Neural progenitor cell (in vitro differentiated cells): ENCODE measurements around the gene OSM. TPM values are rescaled to one million over a fixed set of nuclear protein-coding genes. Genes with fewer than 3 reads are reported as not detected.

Experiments used
- DNase-seq: peaks from one replicate; pipeline ENCODE4 v3.0.0-alpha.2; 2016; ENCODE audit warnings: low spot score
- H2AFZ ChIP-seq: fragments of 200-600 bp; sonication (generic); replicated peaks from 2 replicates; pipeline ENCODE4 v1.6.1; 2016; ENCODE audit warnings: antibody characterized with exemption
- H3F3A ChIP-seq: fragments of 200-600 bp; sonication (generic); 2 replicates; pipeline ENCODE4 v1.6.1; 2016; ENCODE audit warnings: antibody characterized with exemption, low read depth
- H3K27ac ChIP-seq: fragments of 200-600 bp; sonication (generic); 2 replicates; pipeline ENCODE4 v1.5.1; 2016; ENCODE audit warnings: mild to moderate bottlenecking
- H3K27me3 ChIP-seq: fragments of 200-600 bp; sonication (generic); 2 replicates; pipeline ENCODE4 v1.6.1; 2016; ENCODE audit warnings: mild to moderate bottlenecking, moderate library complexity
- H3K36me3 ChIP-seq: fragments of 200-600 bp; sonication (generic); 2 replicates; pipeline ENCODE4 v1.5.1; 2016
- H3K4me1 ChIP-seq: fragments of 200-600 bp; sonication (generic); 2 replicates; pipeline ENCODE4 v1.6.1; 2016; ENCODE audit warnings: mixed run types
- H3K4me2 ChIP-seq: fragments of 200-600 bp; sonication (generic); 2 replicates; pipeline ENCODE4 v1.6.1; 2016
- H3K4me3 ChIP-seq: fragments of 200-600 bp; sonication (generic); 2 replicates; pipeline ENCODE4 v1.5.1; 2016
- H3K79me2 ChIP-seq: fragments of 200-600 bp; sonication (generic); 2 replicates; pipeline ENCODE4 v1.6.1; 2016; ENCODE audit warnings: low read depth
- H3K9ac ChIP-seq: fragments of 200-600 bp; sonication (generic); 2 replicates; pipeline ENCODE4 v1.6.1; 2016
- H3K9me3 ChIP-seq: fragments of 200-600 bp; sonication (generic); 2 replicates; pipeline ENCODE4 v1.5.1; 2016; ENCODE audit warnings: low read depth
- H4K20me1 ChIP-seq: fragments of 200-600 bp; sonication (generic); 2 replicates; pipeline ENCODE4 v1.6.1; 2016; ENCODE audit warnings: low read depth
- H3K27ac Mint-ChIP-seq: 3 replicates; pipeline ENCODE4 v1.8.0; 2021; ENCODE audit warnings: mixed read lengths
- H3K27me3 Mint-ChIP-seq: 2 replicates; pipeline ENCODE4 v1.8.0; 2022; ENCODE audit warnings: low read depth, mild to moderate bottlenecking, inconsistent platforms, moderate library complexity, mixed read lengths; ENCODE audit not compliant: insufficient read depth
- H3K36me3 Mint-ChIP-seq: 3 replicates; pipeline ENCODE4 v1.8.0; 2021; ENCODE audit warnings: mixed read lengths
- H3K4me1 Mint-ChIP-seq: 3 replicates; pipeline ENCODE4 v1.8.0; 2021; ENCODE audit warnings: mixed read lengths
- H3K4me3 Mint-ChIP-seq: 3 replicates; pipeline ENCODE4 v1.8.0; 2021; ENCODE audit warnings: mild to moderate bottlenecking, moderate library complexity, mixed read lengths
- H3K9me3 Mint-ChIP-seq: 3 replicates; pipeline ENCODE4 v1.8.0; 2020; ENCODE audit warnings: mixed read lengths
- EZH2 ChIP-seq: fragments of 200-600 bp; sonication (generic); IDR thresholded peaks from 2 replicates; pipeline ENCODE4 v1.6.1; 2017; ENCODE audit warnings: antibody characterized with exemption, mild to moderate bottlenecking, moderate library complexity
- EZH2phosphoT487 ChIP-seq: fragments of 200-600 bp; sonication (generic); IDR thresholded peaks from 2 replicates; pipeline ENCODE4 v1.6.1; 2017; ENCODE audit warnings: antibody characterized with exemption
- total RNA-seq: library from RNA; depleted of rRNA; stranded (reverse); fragments of >200 nt; gene quantifications from 2 replicates; pipeline ENCODE4 v1.2.3, GENCODE V29; 2015; ENCODE audit warnings: low replicate concordance
- TF ChIP-seq, protein P1 (sequence below): fragments of 200-600 bp; sonication (generic); IDR thresholded peaks from 2 replicates; pipeline ENCODE4 v1.5.1; 2017; ENCODE audit warnings: antibody characterized with exemption, mild to moderate bottlenecking

OSM gene
- total RNA-seq = not detected in 2 replicates

- Histone ChIP-seq H3K4me1 (no peaks in the 10 kb centered on the region), H3K9me3 (no peaks in the 10 kb centered on the region), H3F3A (no peaks in the 10 kb centered on the region), H3K36me3 (no peaks in the 10 kb centered on the region), H3K79me2 (no peaks in the 10 kb centered on the region), H4K20me1 (no peaks in the 10 kb centered on the region), H2AFZ (no peak within 1 kb of the TSS), H3K4me3 (no peak within 1 kb of the TSS), H3K27ac (no peak within 1 kb of the TSS), H3K4me2 (no peak within 1 kb of the TSS), H3K9ac (no peak within 1 kb of the TSS), H3K27me3 (peaks cover 4% of the 10 kb centered on the region)
- Mint-ChIP-seq H3K36me3 (no peaks in the 10 kb centered on the region), H3K4me3 (no peak within 1 kb of the TSS), H3K9me3 (no peaks in the 10 kb centered on the region), H3K27me3 (peaks cover 8% of the 10 kb centered on the region), H3K4me1 (peaks cover 13% of the 10 kb centered on the region), H3K27ac (peak within 1 kb of the TSS; percentile 72)
- TF ChIP-seq EZH2phosphoT487 = no peak
- TF ChIP-seq, protein P1, sequence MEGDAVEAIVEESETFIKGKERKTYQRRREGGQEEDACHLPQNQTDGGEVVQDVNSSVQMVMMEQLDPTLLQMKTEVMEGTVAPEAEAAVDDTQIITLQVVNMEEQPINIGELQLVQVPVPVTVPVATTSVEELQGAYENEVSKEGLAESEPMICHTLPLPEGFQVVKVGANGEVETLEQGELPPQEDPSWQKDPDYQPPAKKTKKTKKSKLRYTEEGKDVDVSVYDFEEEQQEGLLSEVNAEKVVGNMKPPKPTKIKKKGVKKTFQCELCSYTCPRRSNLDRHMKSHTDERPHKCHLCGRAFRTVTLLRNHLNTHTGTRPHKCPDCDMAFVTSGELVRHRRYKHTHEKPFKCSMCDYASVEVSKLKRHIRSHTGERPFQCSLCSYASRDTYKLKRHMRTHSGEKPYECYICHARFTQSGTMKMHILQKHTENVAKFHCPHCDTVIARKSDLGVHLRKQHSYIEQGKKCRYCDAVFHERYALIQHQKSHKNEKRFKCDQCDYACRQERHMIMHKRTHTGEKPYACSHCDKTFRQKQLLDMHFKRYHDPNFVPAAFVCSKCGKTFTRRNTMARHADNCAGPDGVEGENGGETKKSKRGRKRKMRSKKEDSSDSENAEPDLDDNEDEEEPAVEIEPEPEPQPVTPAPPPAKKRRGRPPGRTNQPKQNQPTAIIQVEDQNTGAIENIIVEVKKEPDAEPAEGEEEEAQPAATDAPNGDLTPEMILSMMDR = no peak
- TF ChIP-seq EZH2 = no peak
- no peak for DNase-seq
These were observed at the start of gene OSM for GRCh38 chr22:30266445-30267381. Gene OSM, minus strand, starts transcription at chr22:30266851. Its CDS starts 52 bp downstream, at chr22:30266799.

- TF ChIP-seq, protein P1 = no peak
- TF ChIP-seq EZH2 = no peak
- TF ChIP-seq EZH2phosphoT487 = no peak
- Mint-ChIP-seq H3K4me3 (no peak overlapping the region), H3K27ac (no peak overlapping the region), H3K4me1 (peaks cover 4% of the 10 kb centered on the region), H3K9me3 (no peaks in the 10 kb centered on the region), H3K27me3 (peaks cover 2% of the 10 kb centered on the region), H3K36me3 (no peaks in the 10 kb centered on the region)
- H3K4me3 ChIP-seq = no peak overlapping the region
- no peaks in the 10 kb centered on the region for H3F3A ChIP-seq
- H2AFZ ChIP-seq = no peak overlapping the region
- no peak for DNase-seq
- H3K79me2 ChIP-seq = no peaks in the 10 kb centered on the region
- H3K36me3 ChIP-seq = no peaks in the 10 kb centered on the region
- H3K4me2 ChIP-seq = no peak overlapping the region
- H4K20me1 ChIP-seq = peaks cover 15% of the 10 kb centered on the region
- no peaks in the 10 kb centered on the region for H3K27me3 ChIP-seq
- H3K4me1 ChIP-seq = no peaks in the 10 kb centered on the region
- H3K9ac ChIP-seq = no peak overlapping the region
- H3K9me3 ChIP-seq = no peaks in the 10 kb centered on the region
- no peak overlapping the region for H3K27ac ChIP-seq
These were observed 49.4 kb upstream of the OSM start for GRCh38 chr22:30315962-30316576.

GRCh38 chr22:30314915-30315314, 48.3 kb upstream of the OSM start:
- no peak for TF ChIP-seq EZH2
- TF ChIP-seq EZH2phosphoT487 = no peak
- TF ChIP-seq, protein P1 = no peak
- no peak overlapping the region for H2AFZ ChIP-seq
- H3K27ac ChIP-seq = no peak overlapping the region
- no peaks in the 10 kb centered on the region for H3F3A ChIP-seq
- no peaks in the 10 kb centered on the region for H3K9me3 ChIP-seq
- H3K9me3 Mint-ChIP-seq = no peaks in the 10 kb centered on the region
- H3K9ac ChIP-seq = no peak overlapping the region
- H3K27ac Mint-ChIP-seq = no peak overlapping the region
- no peak for DNase-seq
- H3K4me2 ChIP-seq = no peak overlapping the region
- H3K4me1 Mint-ChIP-seq = peaks cover 4% of the 10 kb centered on the region
- H3K79me2 ChIP-seq = no peaks in the 10 kb centered on the region
- H3K27me3 ChIP-seq = no peaks in the 10 kb centered on the region
- H3K36me3 Mint-ChIP-seq = no peaks in the 10 kb centered on the region
- no peaks in the 10 kb centered on the region for H3K4me1 ChIP-seq
- H4K20me1 ChIP-seq = peaks cover 15% of the 10 kb centered on the region
- peaks cover 2% of the 10 kb centered on the region for H3K27me3 Mint-ChIP-seq
- H3K4me3 Mint-ChIP-seq = no peak overlapping the region
- no peak overlapping the region for H3K4me3 ChIP-seq
- no peaks in the 10 kb centered on the region for H3K36me3 ChIP-seq
